WTC11 (cell line): ENCODE results near the gene POTED.
"Not testable (repeated sequence)": the region's sequence is repeated elsewhere in the genome, so short reads cannot be mapped to it uniquely, and the experiment has no call there.

ENCODE experiments used
- CREB1 ChIP-seq: sonication (generic); formaldehyde crosslinking; IDR thresholded peaks from 2 replicates; pipeline ENCODE4 v1.8.0; 2023; ENCODE audit warnings: mild to moderate bottlenecking, missing genetic modification reagents
- EMX1 ChIP-seq: fragments of 250-450 bp; sonication (Bioruptor Pico); IDR thresholded peaks from 2 replicates; pipeline ENCODE4 v1.8.0; 2021; ENCODE audit warnings: mild to moderate bottlenecking
- FOXJ3 ChIP-seq: sonication (generic); formaldehyde crosslinking; IDR thresholded peaks from 2 replicates; pipeline ENCODE4 v1.9.0; 2021; ENCODE audit warnings: missing genetic modification reagents, mild to moderate bottlenecking, borderline replicate concordance
- SP1 ChIP-seq: sonication (generic); formaldehyde crosslinking; conservative IDR thresholded peaks from 2 replicates; pipeline ENCODE4 v1.8.1; 2022; ENCODE audit warnings: missing genetic modification reagents
- USF2 ChIP-seq: sonication (generic); formaldehyde crosslinking; IDR thresholded peaks from 2 replicates; pipeline ENCODE4 v1.8.1; 2023; ENCODE audit warnings: mild to moderate bottlenecking, missing genetic modification reagents, moderate library complexity
- ZSCAN18 ChIP-seq: fragments of 250-450 bp; sonication (Bioruptor Pico); IDR thresholded peaks from 2 replicates; pipeline ENCODE4 v2.1.2; 2022; ENCODE audit warnings: mild to moderate bottlenecking, moderate library complexity
- TF ChIP-seq, protein P1 (sequence below): fragments of 200-600 bp; IDR thresholded peaks from 2 replicates; pipeline ENCODE4 v1.8.0; 2022; ENCODE audit warnings: antibody characterized with exemption
- TF ChIP-seq, protein P2 (sequence below): sonication (generic); formaldehyde crosslinking; IDR thresholded peaks from 2 replicates; pipeline ENCODE4 v1.8.1; 2023; ENCODE audit warnings: mild to moderate bottlenecking, missing genetic modification reagents, moderate library complexity

- TF ChIP-seq, protein P1, sequence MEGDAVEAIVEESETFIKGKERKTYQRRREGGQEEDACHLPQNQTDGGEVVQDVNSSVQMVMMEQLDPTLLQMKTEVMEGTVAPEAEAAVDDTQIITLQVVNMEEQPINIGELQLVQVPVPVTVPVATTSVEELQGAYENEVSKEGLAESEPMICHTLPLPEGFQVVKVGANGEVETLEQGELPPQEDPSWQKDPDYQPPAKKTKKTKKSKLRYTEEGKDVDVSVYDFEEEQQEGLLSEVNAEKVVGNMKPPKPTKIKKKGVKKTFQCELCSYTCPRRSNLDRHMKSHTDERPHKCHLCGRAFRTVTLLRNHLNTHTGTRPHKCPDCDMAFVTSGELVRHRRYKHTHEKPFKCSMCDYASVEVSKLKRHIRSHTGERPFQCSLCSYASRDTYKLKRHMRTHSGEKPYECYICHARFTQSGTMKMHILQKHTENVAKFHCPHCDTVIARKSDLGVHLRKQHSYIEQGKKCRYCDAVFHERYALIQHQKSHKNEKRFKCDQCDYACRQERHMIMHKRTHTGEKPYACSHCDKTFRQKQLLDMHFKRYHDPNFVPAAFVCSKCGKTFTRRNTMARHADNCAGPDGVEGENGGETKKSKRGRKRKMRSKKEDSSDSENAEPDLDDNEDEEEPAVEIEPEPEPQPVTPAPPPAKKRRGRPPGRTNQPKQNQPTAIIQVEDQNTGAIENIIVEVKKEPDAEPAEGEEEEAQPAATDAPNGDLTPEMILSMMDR: not testable (repeated sequence)
- not testable (repeated sequence) for TF ChIP-seq USF2, EMX1, FOXJ3, CREB1, ZSCAN18, SP1 (CRISPR knock-in tag)
- TF ChIP-seq, protein P2, sequence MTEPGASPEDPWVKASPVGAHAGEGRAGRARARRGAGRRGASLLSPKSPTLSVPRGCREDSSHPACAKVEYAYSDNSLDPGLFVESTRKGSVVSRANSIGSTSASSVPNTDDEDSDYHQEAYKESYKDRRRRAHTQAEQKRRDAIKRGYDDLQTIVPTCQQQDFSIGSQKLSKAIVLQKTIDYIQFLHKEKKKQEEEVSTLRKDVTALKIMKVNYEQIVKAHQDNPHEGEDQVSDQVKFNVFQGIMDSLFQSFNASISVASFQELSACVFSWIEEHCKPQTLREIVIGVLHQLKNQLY: not testable (repeated sequence)
Observed at GRCh38 chr21:13651746-13652145, 42.2 kb downstream of the POTED start.
